Measurements from ENCODE around the gene PARP4.
A peak's percentile ranks its signal among the peaks of the same experiment; 100 is the strongest.
"Not testable (repeated sequence)": the region's sequence is repeated elsewhere in the genome, so short reads cannot be mapped to it uniquely, and the experiment has no call there.

Gene PARP4

DNA sequence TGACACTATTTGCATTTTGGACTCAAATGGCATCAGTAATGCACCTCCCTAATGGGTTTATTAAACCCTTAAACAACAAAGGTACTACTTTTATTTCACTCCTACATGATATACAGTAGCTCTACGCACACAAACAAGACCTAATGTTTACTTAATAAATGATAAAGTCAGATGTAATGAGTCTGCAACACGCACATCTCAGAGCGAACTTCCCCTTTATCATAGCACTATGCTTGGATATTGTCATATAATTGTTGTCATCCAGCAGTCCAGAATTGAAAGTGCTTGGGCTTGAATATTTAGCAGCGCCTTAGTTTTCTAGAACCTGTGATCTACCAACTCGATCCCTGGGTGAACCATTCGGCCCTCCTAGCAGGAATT is 772 bp downstream of the PARP4 start:
- Histone ChIP-seq H3K27ac (replicated peaks) (peak overlapping the region; percentile 99), H3K27me3 (ENCODE audit: insufficient read depth, poor library complexity, severe bottlenecking) (no peaks in the 10 kb centered on the region), H3K4me3 (replicated peaks; ENCODE audit: insufficient read depth, low read length) (peak overlapping the region; percentile 53)
- DNase-seq (ENCODE audit: low read depth in 1 of 2, low spot score in 1 of 2), result no peak
- TF ChIP-seq CTCF (IDR thresholded peaks at IDR 0.05; ENCODE audit: insufficient read depth, low read length) (no peak), SPI1 (IDR thresholded peaks at IDR 0.05; ENCODE audit: borderline replicate concordance, low read depth) (no peak)
- TF ChIP-seq, protein P1, sequence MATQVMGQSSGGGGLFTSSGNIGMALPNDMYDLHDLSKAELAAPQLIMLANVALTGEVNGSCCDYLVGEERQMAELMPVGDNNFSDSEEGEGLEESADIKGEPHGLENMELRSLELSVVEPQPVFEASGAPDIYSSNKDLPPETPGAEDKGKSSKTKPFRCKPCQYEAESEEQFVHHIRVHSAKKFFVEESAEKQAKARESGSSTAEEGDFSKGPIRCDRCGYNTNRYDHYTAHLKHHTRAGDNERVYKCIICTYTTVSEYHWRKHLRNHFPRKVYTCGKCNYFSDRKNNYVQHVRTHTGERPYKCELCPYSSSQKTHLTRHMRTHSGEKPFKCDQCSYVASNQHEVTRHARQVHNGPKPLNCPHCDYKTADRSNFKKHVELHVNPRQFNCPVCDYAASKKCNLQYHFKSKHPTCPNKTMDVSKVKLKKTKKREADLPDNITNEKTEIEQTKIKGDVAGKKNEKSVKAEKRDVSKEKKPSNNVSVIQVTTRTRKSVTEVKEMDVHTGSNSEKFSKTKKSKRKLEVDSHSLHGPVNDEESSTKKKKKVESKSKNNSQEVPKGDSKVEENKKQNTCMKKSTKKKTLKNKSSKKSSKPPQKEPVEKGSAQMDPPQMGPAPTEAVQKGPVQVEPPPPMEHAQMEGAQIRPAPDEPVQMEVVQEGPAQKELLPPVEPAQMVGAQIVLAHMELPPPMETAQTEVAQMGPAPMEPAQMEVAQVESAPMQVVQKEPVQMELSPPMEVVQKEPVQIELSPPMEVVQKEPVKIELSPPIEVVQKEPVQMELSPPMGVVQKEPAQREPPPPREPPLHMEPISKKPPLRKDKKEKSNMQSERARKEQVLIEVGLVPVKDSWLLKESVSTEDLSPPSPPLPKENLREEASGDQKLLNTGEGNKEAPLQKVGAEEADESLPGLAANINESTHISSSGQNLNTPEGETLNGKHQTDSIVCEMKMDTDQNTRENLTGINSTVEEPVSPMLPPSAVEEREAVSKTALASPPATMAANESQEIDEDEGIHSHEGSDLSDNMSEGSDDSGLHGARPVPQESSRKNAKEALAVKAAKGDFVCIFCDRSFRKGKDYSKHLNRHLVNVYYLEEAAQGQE (IDR thresholded peaks at IDR 0.05; ENCODE audit: insufficient replicate concordance, low read depth), result no peak

DNA sequence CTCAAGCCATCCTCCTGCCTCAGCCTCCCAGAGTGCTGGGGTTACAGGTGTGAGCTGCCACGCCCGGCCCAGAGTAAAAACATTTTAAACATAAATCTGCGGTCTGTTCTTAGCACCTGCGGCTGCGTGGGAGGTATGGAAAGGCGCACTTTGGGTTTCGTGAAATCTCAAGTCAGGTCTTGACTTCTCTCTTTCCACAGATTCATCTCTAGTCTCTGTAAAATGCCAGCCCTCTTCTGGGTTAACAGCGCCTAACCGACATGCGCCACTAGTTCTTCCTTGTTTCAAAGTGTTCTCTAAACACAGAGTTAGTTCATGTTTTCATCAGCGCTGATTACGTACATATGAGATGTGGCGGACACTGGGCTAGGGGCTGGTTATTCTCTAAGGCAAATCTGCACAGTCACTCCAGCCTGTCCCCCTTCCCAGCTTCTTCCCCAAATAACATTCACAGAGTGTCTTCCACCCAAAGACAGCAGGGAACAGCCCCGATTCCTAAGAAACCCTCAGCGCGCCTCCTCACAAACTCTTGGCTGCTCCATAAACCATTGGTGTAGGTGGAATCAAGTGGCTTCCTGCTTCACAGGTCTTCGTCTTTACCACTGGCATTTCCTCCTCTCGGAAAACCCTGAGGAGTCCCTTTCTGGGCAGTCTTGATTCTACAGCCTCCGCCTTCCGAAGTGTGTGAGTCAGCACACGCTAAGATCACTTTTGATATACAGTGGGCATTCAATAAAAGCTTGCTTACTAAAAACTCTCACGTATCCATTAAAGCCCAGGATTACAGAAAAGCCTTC is 1.4 kb downstream of the PARP4 start:
- no peak; the same call in 1 of the 2 replicates for TF ChIP-seq POLR2AphosphoS5 (IDR thresholded peaks at IDR 0.05; ENCODE audit: low read depth)
- DNase-seq (ENCODE audit: low read depth in 1 of 2, low spot score in 1 of 2), result peak; percentile 17 to 88
- peak overlapping the region; percentile 99 for H3K27ac ChIP-seq (replicated peaks)
- H3K4me3 ChIP-seq (replicated peaks; ENCODE audit: insufficient read depth, low read length), result peak overlapping the region; percentile 53
- no peaks in the 10 kb centered on the region for H3K27me3 ChIP-seq (ENCODE audit: insufficient read depth, poor library complexity, severe bottlenecking)

DNA sequence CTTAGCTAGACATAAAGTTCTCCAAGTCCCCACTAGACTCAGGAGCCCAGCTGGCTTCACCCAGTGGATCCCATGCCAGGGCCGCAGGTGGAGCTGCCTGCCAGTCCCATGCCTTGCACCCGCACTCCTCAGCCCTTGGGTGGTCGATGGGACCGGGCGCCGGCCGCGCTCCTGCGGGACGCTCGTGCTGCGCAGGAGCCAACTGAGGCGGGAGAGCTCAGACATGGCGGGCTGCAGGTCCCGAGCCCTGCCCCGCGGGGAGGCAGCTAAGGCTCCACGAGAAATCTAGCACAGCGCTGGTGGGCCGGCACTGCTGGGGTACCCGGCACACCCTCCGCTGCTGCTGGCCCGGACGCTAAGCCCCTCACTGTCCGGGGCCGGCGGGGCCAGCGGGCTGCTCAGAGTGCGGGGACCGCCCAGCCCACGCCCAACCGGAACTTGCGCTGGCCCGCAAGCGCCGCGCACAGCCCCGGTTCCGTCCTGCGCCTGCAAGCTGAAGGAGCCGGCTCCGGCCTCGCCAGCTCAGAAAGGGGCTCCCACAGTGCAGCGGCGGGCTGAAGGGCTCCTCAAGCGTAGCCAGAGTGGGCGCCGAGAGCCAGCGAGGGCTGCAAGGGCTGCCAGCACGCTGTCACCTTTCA is 5.8 kb downstream of the PARP4 start:
- DNase-seq (ENCODE audit: low read depth in 1 of 2, low spot score in 1 of 2), result no peak
- TF ChIP-seq GABPA (IDR thresholded peaks at IDR 0.05; ENCODE audit: low read depth) (no peak), CTCF (IDR thresholded peaks at IDR 0.05; ENCODE audit: insufficient read depth, low read length) (no peak), POLR2AphosphoS5 (IDR thresholded peaks at IDR 0.05; ENCODE audit: low read depth) (no peak), SPI1 (IDR thresholded peaks at IDR 0.05; ENCODE audit: borderline replicate concordance, low read depth) (no peak)
- TF ChIP-seq, protein P1 (IDR thresholded peaks at IDR 0.05; ENCODE audit: insufficient replicate concordance, low read depth), result no peak
- H3K27me3 ChIP-seq (ENCODE audit: insufficient read depth, poor library complexity, severe bottlenecking), result no peaks in the 10 kb centered on the region
- H3K27ac ChIP-seq (replicated peaks), result no peak overlapping the region
- no peak overlapping the region for H3K4me3 ChIP-seq (replicated peaks; ENCODE audit: insufficient read depth, low read length)

DNA sequence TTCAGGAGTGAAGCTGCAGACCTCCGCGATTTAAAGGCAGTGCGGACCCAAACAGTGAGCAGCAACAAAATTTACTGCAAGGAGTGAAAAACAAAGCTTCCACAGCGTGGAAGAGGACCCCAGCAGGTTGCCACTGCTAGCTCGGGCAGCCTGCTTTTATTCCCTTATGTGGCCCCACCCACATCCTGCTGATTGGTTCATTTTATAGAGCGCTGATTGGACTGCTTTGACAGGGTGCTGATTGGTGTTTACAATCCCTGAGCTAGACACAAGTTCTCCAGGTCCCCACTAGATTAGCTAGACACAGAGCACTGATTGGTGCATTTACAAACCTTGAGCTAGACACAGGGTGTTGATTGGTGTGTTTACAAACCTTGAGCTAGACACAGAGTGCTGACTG is 6.3 kb downstream of the PARP4 start:
- not testable (repeated sequence) for H3K27me3 ChIP-seq (ENCODE audit: insufficient read depth, poor library complexity, severe bottlenecking); DNase-seq (ENCODE audit: low read depth in 1 of 2, low spot score in 1 of 2); H3K4me3 ChIP-seq (replicated peaks; ENCODE audit: insufficient read depth, low read length)
- peak overlapping the region; percentile 58 for H3K27ac ChIP-seq (replicated peaks)

GRCh38 chr13:24505756-24506155 is 6.8 kb downstream of the PARP4 start:
- no peak overlapping the region for H3K4me3 ChIP-seq (replicated peaks; ENCODE audit: insufficient read depth, low read length)
- DNase-seq (ENCODE audit: low read depth in 1 of 2, low spot score in 1 of 2), result no peak
- peak; percentile 3; the same call in 1 of the 2 replicates for TF ChIP-seq POLR2AphosphoS5 (IDR thresholded peaks at IDR 0.05; ENCODE audit: low read depth)
- no peak for TF ChIP-seq CTCF (IDR thresholded peaks at IDR 0.05; ENCODE audit: insufficient read depth, low read length)
- no peak for TF ChIP-seq GABPA (IDR thresholded peaks at IDR 0.05; ENCODE audit: low read depth)
- TF ChIP-seq, protein P1 (IDR thresholded peaks at IDR 0.05; ENCODE audit: insufficient replicate concordance, low read depth), result no peak
- no peak for TF ChIP-seq SPI1 (IDR thresholded peaks at IDR 0.05; ENCODE audit: borderline replicate concordance, low read depth)
- H3K27me3 ChIP-seq (ENCODE audit: insufficient read depth, poor library complexity, severe bottlenecking), result no peaks in the 10 kb centered on the region
- peak overlapping the region; percentile 58 for H3K27ac ChIP-seq (replicated peaks)

Data from HL-60 (cell line).